ENCODE data around the gene C1orf52. TPM values are rescaled to one million over a fixed set of nuclear protein-coding genes. Genes with fewer than 3 reads are reported as not detected.

The C1orf52 gene
- polyA plus RNA-seq, 3 donors = 18.5 to 29.1 (median 19.7) TPM

DNA sequence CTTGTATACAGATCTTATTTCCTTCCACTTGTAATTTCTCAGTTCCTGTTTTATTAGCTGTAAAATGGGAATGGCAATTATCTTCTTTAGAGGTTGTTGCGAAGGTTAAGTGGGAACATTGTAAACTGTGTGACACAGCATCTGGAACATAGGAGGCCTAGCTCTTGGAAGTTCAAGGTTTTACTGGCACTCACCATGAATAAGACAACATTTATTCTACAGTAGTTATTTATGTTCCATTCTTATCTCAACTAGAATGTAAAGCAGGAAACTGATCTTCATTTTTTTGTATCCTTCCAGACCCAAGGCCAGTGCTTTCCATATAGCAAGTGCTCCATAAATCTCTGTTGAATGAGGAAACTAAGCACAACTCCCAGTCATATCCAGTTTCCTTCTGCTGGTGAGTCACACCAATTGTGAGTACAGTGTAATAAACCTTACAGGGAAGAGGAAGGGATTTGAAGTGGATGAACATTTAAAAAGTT, 15.5 kb upstream of the C1orf52 start:
- no CpG with 5 or more reads among the region's 1 CpG for WGBS (ENCODE audit: insufficient coverage)
- Histone ChIP-seq H2AFZ (ENCODE audit: insufficient read depth, low read depth, low read length, poor library complexity, severe bottlenecking) (no peak overlapping the region), H3K9ac (ENCODE audit: insufficient read depth, low read length, poor library complexity, severe bottlenecking) (no peak overlapping the region), H4K20me1 (ENCODE audit: insufficient read depth, low read length) (peaks cover 55% of the 10 kb centered on the region), H3K27ac (ENCODE audit: low read depth in 1 of 2, low read length in 2 of 2) (peak overlapping the region in 1 of 2 donors; percentile 95), H3K36me3 (replicated peaks in 1 of 2; ENCODE audit: control insufficient read depth in 1 of 2, insufficient read depth in 2 of 2, low read length in 2 of 2) (peaks cover 19 to 39% of the 10 kb centered on the region in 2 donors), H3K9me3 (replicated peaks in 1 of 2; ENCODE audit: control insufficient read depth in 1 of 2, insufficient read depth in 1 of 2, low read length in 2 of 2) (no peaks in the 10 kb centered on the region), H3K4me2 (replicated peaks; ENCODE audit: extremely low read depth, low read length, poor library complexity, severe bottlenecking) (peak overlapping the region; percentile 91), H3K79me2 (ENCODE audit: insufficient read depth, low read length) (peaks cover 62% of the 10 kb centered on the region), H3K4me1 (ENCODE audit: control insufficient read depth in 1 of 2, insufficient read depth in 2 of 2, low read length in 2 of 2) (peaks cover 44 to 60% of the 10 kb centered on the region in 2 donors), H3K4me3 (replicated peaks in 1 of 3; ENCODE audit: low read depth in 2 of 3, low read length in 3 of 3) (peak overlapping the region; percentile 83 to 94 (median 92)), H3K27me3 (ENCODE audit: control insufficient read depth in 2 of 2, insufficient read depth in 2 of 2, low read length in 2 of 2) (no peaks in the 10 kb centered on the region)
- peaks cover 0 to 2% (median 1%) of the 10 kb centered on the region in 3 donors for H3K27me3 Mint-ChIP-seq (ENCODE audit: low read depth in 3 of 3)
- H3K27ac Mint-ChIP-seq = peak overlapping the region; percentile 96 to 99 (median 98)
- intact Hi-C loops (cut with micrococcal nuclease) = loop anchor here in 1 of 2 donors (10.0 kb wide), 1 partner anchor 700 kb away; the partner anchor contains the start of gene CTBS
- H3K4me1 Mint-ChIP-seq = peaks cover 57% of the 10 kb centered on the region
- peak; percentile 46 to 84 (median 64) for DNase-seq
- H3K4me3 Mint-ChIP-seq = peak overlapping the region; percentile 85 to 91
- H3K36me3 Mint-ChIP-seq = peaks cover 37 to 40% of the 10 kb centered on the region in 2 donors
- TF ChIP-seq CTCF (IDR thresholded peaks at IDR 0.05) = no peak
- peaks cover 0 to 2% (median 0%) of the 10 kb centered on the region in 7 donors for H3K9me3 Mint-ChIP-seq

DNA sequence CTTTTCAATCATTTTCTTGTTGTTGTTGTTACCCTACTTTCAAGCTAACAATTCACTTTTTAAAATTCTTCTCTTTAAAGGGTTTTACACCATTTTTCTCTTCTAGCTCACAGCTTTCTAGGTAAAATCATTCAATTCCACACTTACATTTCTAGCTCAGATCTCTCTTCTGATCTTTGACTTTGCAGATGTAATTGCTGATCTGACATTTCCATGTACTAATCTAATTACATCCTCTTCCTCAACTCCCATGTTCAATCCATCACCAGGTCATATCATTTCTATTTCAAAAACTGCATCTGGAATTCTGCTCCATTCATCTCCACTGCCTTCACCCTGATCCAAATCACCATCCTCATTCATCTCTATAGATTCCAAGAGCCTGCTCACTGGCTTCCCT, 13.9 kb upstream of the C1orf52 start:
- peaks cover 75% of the 10 kb centered on the region for H3K79me2 ChIP-seq (ENCODE audit: insufficient read depth, low read length)
- H3K9me3 Mint-ChIP-seq = peaks cover 0 to 2% (median 0%) of the 10 kb centered on the region in 7 donors
- H3K4me1 Mint-ChIP-seq = peaks cover 44% of the 10 kb centered on the region
- no peaks in the 10 kb centered on the region for H3K27me3 Mint-ChIP-seq (ENCODE audit: low read depth in 3 of 3)
- no peaks in the 10 kb centered on the region for H3K27me3 ChIP-seq (ENCODE audit: control insufficient read depth in 2 of 2, insufficient read depth in 2 of 2, low read length in 2 of 2)
- H2AFZ ChIP-seq (ENCODE audit: insufficient read depth, low read depth, low read length, poor library complexity, severe bottlenecking) = no peak overlapping the region
- intact Hi-C loops (cut with micrococcal nuclease) = loop anchor here in 1 of 2 donors (10.0 kb wide), 1 partner anchor 699 kb away; the partner anchor contains the start of gene CTBS
- H3K4me1 ChIP-seq (ENCODE audit: control insufficient read depth in 1 of 2, insufficient read depth in 2 of 2, low read length in 2 of 2) = peaks cover 31 to 46% of the 10 kb centered on the region in 2 donors
- no peak overlapping the region for H3K4me2 ChIP-seq (replicated peaks; ENCODE audit: extremely low read depth, low read length, poor library complexity, severe bottlenecking)
- H3K36me3 ChIP-seq (replicated peaks in 1 of 2; ENCODE audit: control insufficient read depth in 1 of 2, insufficient read depth in 2 of 2, low read length in 2 of 2) = peaks cover 33 to 55% of the 10 kb centered on the region in 2 donors
- no peak overlapping the region for H3K9ac ChIP-seq (ENCODE audit: insufficient read depth, low read length, poor library complexity, severe bottlenecking)
- H3K36me3 Mint-ChIP-seq = peaks cover 51 to 55% of the 10 kb centered on the region in 2 donors
- H3K9me3 ChIP-seq (replicated peaks in 1 of 2; ENCODE audit: control insufficient read depth in 1 of 2, insufficient read depth in 1 of 2, low read length in 2 of 2) = no peaks in the 10 kb centered on the region
- peak overlapping the region in 2 of 7 donors; percentile 0 to 12 for H3K27ac Mint-ChIP-seq
- TF ChIP-seq CTCF (IDR thresholded peaks at IDR 0.05) = no peak
- H3K4me3 Mint-ChIP-seq = no peak overlapping the region
- H3K27ac ChIP-seq (ENCODE audit: low read depth in 1 of 2, low read length in 2 of 2) = peak overlapping the region in 1 of 2 donors; percentile 22
- H3K4me3 ChIP-seq (replicated peaks in 1 of 3; ENCODE audit: low read depth in 2 of 3, low read length in 3 of 3) = no peak overlapping the region
- no peak for DNase-seq
- peaks cover 71% of the 10 kb centered on the region for H4K20me1 ChIP-seq (ENCODE audit: insufficient read depth, low read length)

Measured in CD14-positive monocyte (primary cell).